GM19324 (cell line): ENCODE results near the gene CTTN.

Experiments used
- ATAC-seq: cut with Tn5 transposase; IDR thresholded peaks from one replicate; pipeline ENCODE4 v1.9.1; 2021; ENCODE audit warnings: mild to moderate bottlenecking, moderate library complexity; ENCODE audit not compliant: unreplicated experiment, low FRiP score

The CTTN gene

GRCh38 chr11:70424765-70425344 lies 26.5 kb downstream of the CTTN start:
- no peak for ATAC-seq

- no peak for ATAC-seq
Measured at GRCh38 chr11:70427436-70427835, 29.1 kb downstream of the CTTN start.

- no peak for ATAC-seq
Measured at GRCh38 chr11:70428701-70429427, 30.5 kb downstream of the CTTN start.

- no peak for ATAC-seq
Measured at GRCh38 chr11:70429428-70429705, 31.0 kb downstream of the CTTN start.

DNA sequence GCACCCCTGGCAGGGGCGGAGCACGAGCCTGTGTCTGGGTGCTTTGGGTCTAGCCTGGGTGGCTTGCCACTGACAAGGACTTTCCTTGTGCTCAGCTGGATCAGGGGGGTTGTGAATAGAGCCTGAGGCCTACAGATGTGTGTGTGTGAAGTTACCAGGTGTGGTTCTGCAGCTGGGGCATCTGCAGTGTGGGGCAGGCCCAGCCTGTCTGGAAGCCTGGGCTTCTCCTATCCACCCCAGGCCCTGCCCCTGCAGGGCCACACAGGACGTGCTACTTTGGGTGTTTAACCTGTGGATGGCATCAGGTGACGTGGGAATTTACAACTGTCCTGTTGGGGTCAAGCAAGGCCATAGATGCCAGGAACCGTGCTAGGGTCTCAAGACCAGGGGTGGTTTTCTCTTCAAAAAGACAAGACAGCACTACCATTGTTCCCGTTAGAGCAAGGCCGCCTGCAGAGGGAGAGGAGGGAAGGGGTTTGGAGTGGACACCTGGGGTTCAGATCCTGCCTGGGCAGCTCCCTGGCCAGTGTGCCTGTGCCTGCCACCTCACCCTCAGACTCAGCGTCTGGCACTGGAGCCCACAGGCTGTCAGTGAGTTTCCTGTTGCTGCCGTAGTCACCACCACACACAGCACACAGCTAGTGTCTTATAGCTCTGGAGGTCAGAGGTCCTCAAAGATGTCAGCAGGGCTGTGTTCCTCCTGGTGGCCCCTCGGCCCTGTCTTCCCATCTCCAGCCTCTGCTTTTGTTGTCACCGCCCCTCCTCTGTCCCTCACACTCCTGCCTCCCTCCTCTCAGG lies 31.6 kb downstream of the CTTN start:
- no peak for ATAC-seq

DNA sequence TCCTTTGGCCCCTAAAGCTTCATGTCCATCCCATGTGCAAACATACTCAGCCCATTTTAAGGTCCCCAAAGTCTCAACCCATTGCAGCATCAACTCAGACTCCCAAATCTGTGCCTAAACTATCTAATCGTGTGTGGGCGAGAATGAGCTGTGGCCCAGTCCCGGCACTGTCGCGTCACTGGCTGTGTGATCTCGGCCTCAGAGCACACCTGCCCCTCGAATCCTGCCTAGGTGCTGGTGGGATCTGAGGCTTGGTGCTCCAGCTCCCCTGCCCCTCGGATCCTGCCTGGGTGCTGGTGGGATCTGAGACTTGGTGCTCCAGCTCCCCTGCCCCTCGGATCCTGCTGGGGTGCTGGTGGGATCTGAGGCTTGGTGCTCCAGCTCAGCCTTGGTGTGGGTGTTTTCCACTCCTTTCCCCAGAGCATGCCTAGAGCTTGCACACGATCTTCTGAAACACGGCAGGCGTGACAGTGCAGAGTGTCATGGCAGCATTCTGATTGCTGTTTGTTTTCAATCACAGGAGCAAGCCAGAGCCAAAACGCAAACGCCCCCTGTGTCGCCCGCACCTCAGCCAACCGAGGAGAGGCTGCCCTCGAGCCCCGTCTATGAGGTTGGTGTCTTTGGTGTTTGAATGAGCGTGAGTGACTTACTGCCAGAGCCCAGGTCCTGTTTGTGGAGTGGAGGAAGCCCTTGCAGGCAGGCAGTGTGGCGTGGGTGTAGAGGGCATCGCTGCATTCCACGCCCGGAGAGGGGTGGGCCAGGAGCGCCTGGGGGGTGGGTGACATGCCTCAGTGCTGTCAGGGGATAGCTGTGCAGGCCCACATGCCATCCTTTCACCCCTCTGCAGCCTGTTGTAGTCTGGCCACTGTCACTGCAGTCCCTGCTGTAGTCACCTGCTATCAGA lies 32.6 kb downstream of the CTTN start:
- no peak for ATAC-seq

- ATAC-seq: no peak
Measured at GRCh38 chr11:70431611-70432010, 33.3 kb downstream of the CTTN start.

- no peak for ATAC-seq
Measured at GRCh38 chr11:70432065-70432464, 33.7 kb downstream of the CTTN start.

GRCh38 chr11:70432580-70432979 lies 34.3 kb downstream of the CTTN start:
- ATAC-seq: no peak

- no peak for ATAC-seq
Measured at GRCh38 chr11:70433038-70433437, 34.7 kb downstream of the CTTN start.

- ATAC-seq: no peak
Measured at GRCh38 chr11:70433526-70433925, 35.2 kb downstream of the CTTN start.

GRCh38 chr11:70433966-70434812 lies 35.9 kb downstream of the CTTN start:
- no peak for ATAC-seq

DNA sequence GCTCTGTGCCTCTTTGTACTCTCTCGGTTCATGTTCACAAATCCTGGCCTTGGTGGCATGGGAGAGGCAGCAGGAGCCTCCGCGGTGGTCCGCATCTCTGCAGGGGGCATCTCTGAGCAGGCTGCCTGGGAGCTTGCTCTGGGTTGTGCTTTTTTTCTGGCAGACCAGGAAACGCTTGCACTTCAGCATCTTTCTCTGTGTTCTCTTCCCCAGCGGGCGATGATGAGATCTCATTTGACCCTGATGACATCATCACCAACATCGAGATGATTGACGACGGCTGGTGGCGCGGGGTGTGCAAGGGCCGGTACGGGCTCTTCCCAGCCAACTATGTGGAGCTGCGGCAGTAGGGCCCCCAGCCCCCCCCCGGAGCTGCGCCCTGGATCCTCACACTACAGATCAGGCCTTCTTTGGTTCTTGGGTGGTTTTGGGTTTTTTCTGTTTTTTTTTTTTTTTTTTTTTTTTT lies 36.5 kb downstream of the CTTN start:
- no peak for ATAC-seq

DNA sequence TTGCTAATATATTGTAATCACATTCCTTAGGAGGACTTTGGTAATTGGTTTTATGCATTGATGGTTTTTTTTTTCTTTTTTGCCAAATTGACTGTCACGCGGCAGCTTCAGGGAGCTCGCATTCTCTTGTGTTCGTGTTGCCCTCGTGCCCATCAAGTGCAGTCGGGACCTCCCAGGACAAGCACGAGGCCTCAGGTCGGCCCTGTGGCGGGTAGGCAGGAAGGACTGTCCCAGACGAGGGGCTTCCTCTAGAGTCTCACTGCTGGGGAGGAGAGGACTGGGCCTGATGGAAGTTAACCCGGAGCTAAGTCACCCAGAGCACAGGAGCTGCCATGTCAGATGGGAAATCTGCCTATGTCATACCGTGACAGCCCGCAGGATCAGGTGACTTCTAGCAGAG lies 37.0 kb downstream of the CTTN start:
- ATAC-seq: no peak

- no peak for ATAC-seq
Measured at GRCh38 chr11:70435765-70436500, 37.6 kb downstream of the CTTN start.

DNA sequence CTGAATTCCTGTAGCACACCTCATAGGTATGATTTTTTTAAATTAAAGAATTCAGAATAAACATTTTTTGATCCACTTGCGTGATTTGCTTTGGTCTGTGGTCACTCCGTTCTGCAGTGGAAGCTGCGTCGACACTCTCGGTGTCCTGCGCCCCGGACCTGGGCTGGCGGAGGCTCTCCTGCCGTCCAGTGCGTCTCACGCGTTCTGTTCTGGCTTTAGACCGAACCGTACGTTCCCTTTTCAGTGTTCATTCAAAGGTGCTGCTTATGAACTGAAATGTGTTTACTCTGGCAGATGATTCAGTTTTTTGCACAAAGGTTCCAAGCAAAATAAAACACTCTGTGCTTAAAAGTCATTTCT lies 38.2 kb downstream of the CTTN start:
- ATAC-seq: no peak

GRCh38 chr11:70437111-70437784 lies 38.9 kb downstream of the CTTN start:
- no peak for ATAC-seq

DNA sequence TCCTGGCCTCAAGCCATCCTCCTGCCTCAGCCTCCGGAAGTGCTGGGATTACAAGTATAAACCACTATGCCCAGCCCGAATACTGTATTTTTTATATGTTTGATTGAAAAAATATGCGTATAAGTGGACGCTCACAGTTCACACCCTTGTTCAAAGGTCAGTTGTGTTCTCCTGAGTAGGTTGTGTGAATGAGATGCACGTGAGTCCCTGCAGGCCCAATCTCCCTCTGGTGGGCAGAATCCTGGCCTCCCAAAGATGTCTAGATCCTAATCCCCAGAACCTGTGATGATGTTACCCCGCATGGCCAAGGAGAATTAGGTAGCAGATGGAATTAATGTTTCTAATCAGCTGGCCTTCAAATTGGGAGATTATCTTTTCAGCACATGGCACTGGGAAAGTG lies 41.9 kb downstream of the CTTN start:
- ATAC-seq: no peak

GRCh38 chr11:70443773-70444030 lies 45.4 kb downstream of the CTTN start:
- no peak for ATAC-seq
